Activated CD8-positive, alpha-beta memory T cell treated with anti-CD3 and anti-CD28 coated beads for 24 hours (primary cell): ENCODE results near the gene IL11.

Source experiments
- DNase-seq: peaks from one replicate; pipeline ENCODE4 v3.0.0-alpha.2; 2020

Gene IL11

DNA sequence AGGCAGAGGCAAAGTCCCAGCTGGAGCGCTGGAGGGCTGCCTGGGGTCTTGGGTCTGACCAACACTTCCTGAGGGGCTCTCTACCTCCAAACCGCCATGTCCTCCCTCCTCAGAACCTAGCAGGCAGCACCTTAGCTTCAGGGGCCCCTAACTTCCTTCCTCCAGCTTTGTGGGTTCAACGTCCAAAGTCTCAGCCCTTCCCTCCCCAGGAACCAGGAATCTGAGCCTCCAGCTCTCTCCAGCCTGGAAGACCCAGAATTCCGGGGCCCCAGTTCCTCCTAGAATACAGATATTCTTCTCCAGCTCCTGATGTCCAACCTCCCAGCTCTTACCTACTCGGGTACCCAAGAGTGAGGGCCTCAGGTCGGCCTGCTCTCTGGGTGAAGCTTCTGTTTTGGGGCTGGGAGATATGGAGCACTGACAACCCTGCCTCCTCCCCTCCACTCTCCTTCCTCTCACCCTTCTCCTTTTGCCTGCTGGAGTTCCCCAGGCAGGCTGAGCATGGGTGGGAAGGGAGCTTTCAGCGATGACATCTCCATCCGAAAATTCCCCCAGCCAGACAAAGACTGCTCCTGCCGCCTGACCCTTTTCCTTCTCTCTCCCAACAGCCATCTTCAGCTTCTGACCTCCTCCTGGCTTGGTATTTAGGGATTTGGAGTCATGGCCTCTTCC lies 48.7 kb downstream of the IL11 start:
- DNase-seq, result no peak

DNA sequence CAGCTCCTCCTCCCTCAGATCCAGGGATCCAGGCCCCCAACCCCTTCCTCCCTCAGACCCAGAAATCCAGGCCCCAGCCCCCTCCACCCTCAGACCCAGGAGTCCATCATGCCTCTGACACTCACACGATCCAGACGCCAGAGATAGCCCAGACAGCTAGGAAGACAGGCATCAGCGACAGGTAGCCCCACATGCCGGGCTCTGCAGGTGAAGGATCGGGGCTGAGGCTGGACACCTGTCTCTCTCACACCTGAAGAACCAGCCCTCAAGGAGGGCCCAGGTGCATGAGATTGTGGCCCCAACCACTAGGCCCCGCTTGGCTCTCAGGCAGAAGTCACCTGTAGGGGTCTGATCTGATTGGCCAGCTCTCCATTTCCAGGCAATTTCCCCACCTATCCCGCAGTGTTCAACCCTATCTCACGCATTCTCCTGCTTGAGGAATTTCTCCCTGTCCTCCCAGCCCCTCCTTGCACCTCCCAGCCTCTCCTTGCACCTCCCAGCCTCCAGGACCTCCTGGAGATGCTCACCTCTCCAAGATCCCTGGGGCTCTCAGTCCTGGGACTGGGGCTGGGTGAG lies 49.3 kb downstream of the IL11 start:
- DNase-seq, result no peak

DNA sequence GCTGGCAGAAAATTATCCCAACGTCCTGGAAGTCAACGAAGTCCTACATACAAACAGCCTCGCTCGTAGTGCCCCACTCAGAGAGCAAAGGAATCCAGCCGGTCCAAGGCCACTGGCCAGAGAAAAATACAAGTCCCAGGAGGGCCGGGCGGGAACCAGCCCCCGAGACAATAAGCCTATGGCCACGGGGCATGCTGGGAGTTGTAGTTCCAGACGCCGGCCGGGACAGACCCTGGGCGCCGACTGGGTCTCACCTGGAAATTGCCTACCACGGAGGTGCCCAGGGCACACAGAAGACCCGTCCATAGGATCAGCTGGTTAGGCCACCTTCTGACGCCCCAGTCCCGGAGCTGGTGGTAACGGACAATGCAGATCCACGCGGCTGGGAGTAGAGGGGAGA lies 50.5 kb downstream of the IL11 start:
- no peak for DNase-seq

DNA sequence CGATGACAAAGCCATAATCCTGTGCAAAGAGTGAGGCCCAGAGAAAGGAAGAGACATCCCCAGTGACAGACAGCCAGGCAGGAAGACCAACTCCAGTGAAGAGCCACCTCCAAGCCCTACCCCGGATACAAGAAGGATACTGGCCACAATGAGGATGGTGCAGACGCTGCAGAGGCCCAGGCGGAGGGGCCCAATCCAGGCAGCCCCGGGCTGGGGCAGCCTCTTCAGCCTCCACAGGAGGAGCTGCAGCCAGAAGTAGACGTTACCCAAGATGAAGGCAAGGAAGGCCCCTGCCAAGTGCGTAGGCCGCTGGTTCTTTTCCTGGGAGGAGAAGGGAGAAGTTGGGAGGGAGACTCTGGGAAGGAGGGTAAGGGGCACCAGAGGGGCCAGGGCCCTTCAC lies 53.6 kb downstream of the IL11 start:
- no peak for DNase-seq

DNA sequence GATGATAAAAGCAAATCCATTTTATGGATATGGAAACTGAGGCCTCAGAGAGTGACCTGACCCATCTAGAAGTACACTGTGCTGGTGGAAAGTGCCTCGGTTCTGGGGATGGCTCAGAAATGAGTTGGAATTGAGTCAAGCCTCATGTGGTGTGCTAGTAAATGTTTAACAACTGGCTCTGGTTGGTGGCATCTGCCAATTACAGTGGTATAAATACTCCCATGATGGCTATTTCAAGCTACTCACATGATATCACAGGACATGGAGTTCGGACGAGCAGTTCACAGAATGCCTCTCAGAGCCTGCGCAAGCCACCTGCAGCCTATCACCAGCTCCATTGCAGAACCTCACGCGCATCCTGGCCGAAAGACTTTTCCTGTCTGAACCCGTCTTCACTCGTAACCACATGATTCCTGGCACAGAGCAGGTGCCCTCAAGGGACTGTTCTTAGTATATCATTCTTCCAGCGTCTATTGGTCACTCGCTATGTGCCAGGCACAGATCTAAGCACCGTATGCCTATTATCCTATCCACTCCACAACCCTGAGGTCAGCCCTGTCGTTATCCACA lies 54.2 kb downstream of the IL11 start:
- no peak for DNase-seq

DNA sequence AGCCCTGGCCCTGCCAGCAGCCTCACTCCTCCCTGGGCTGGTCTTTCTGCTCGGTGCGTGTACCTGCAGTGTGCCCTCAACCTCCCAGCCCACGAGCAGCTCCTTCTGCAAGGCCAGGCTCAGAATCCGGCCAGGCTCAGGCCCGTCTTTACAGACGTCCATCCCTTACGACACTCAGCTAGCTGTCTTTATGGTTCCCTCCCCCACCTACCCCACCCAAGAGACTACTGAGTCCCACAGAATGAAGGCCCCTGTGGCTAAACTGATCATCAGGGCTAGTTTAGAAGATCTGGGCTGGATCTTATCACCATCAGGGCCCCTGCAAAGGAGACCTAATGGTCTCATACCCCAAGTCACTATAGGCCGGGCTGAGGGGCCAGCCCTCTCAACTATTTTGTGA lies 55.9 kb downstream of the IL11 start:
- no peak for DNase-seq
